Neuronal stem cell (in vitro differentiated cells): Measurements from ENCODE around the gene TBC1D19.

Experiments
- DNase-seq: peaks from one replicate; pipeline ENCODE4 v3.0.0-alpha.2; 2013; ENCODE audit warnings: low spot score
- H2AFZ ChIP-seq: one replicate; pipeline ENCODE4 v1.6.1; 2013; ENCODE audit warnings: mild to moderate bottlenecking, low read length, inconsistent platforms
- H2AK5ac ChIP-seq: 2 replicates; pipeline ENCODE4 v1.6.1; 2013; ENCODE audit warnings: low read depth, mild to moderate bottlenecking, inconsistent platforms, low read length, moderate library complexity, mixed read lengths
- H2BK120ac ChIP-seq: 2 replicates; pipeline ENCODE4 v1.6.1; 2013; ENCODE audit warnings: low read depth, mild to moderate bottlenecking, inconsistent platforms, low read length, moderate library complexity, mixed read lengths
- H2BK12ac ChIP-seq: one replicate; pipeline ENCODE4 v1.6.1; 2013; ENCODE audit warnings: low read length, inconsistent platforms
- H2BK15ac ChIP-seq: 2 replicates; pipeline ENCODE4 v1.6.1; 2013; ENCODE audit warnings: mild to moderate bottlenecking, low read length, inconsistent platforms, mixed read lengths
- H2BK5ac ChIP-seq: one replicate; pipeline ENCODE4 v1.6.1; 2013; ENCODE audit warnings: inconsistent platforms, mild to moderate bottlenecking, low read length, moderate library complexity
- H3K14ac ChIP-seq: one replicate; pipeline ENCODE4 v1.6.1; 2013; ENCODE audit warnings: low read length, inconsistent platforms
- H3K18ac ChIP-seq: 2 replicates; pipeline ENCODE4 v1.6.1; 2013; ENCODE audit warnings: low read length, inconsistent platforms
- H3K23ac ChIP-seq: 2 replicates; pipeline ENCODE4 v1.6.1; 2013; ENCODE audit warnings: low read depth, mild to moderate bottlenecking, mixed read lengths, low read length, inconsistent platforms; ENCODE audit not compliant: poor library complexity
- H3K27ac ChIP-seq: replicated peaks from 3 replicates; pipeline ENCODE4 v1.5.1; 2013; ENCODE audit warnings: low read length, inconsistent platforms
- H3K27me3 ChIP-seq, 3 experiments: 2 replicates each; pipeline ENCODE4 v1.6.1; 2013; ENCODE audit warnings: low read length in 3 of 3, mild to moderate bottlenecking in 2 of 3, inconsistent platforms in 1 of 3, low read depth in 1 of 3, mixed read lengths in 1 of 3, moderate library complexity in 1 of 3; ENCODE audit not compliant: control insufficient read depth in 3 of 3, insufficient read depth in 3 of 3
- H3K36me3 ChIP-seq, 2 donors: replicated peaks in 1 of 2; 2 replicates each; pipeline ENCODE4 v1.6.1; 2013; ENCODE audit warnings: low read length in 2 of 2; ENCODE audit not compliant: control insufficient read depth in 2 of 2, insufficient read depth in 2 of 2
- H3K4ac ChIP-seq: 2 replicates; pipeline ENCODE4 v1.6.1; 2013; ENCODE audit warnings: inconsistent platforms, mild to moderate bottlenecking, low read length, moderate library complexity
- H3K4me1 ChIP-seq, 2 donors: 1 replicate in 1 of 2; 2 replicates in 1 of 2; pipeline ENCODE4 v1.6.1; 2013; ENCODE audit warnings: low read length in 2 of 2, low read depth in 1 of 2; ENCODE audit not compliant: control insufficient read depth in 2 of 2, insufficient read depth in 1 of 2
- H3K4me2 ChIP-seq: one replicate; pipeline ENCODE4 v1.6.1; 2013; ENCODE audit warnings: mild to moderate bottlenecking, low read length, inconsistent platforms; ENCODE audit not compliant: insufficient read depth, poor library complexity, severe bottlenecking
- H3K4me3 ChIP-seq, 2 donors: 2 replicates each; pipeline ENCODE4 v1.5.1; 2013; ENCODE audit warnings: low read length in 2 of 2, mild to moderate bottlenecking in 2 of 2, inconsistent platforms in 1 of 2, moderate library complexity in 1 of 2
- H3K79me1 ChIP-seq: one replicate; pipeline ENCODE4 v1.6.1; 2013; ENCODE audit warnings: low read depth, mild to moderate bottlenecking, inconsistent platforms, low read length, moderate library complexity
- H3K9ac ChIP-seq: one replicate; pipeline ENCODE4 v1.6.1; 2013; ENCODE audit warnings: mild to moderate bottlenecking, low read depth, low read length, inconsistent platforms; ENCODE audit not compliant: poor library complexity
- H3K9me3 ChIP-seq, 2 donors: replicated peaks in 1 of 2; 2 replicates each; pipeline versions ENCODE3 to v1.6.1; 2013; ENCODE audit warnings: low read length in 2 of 2, mild to moderate bottlenecking in 2 of 2, inconsistent platforms in 1 of 2, low read depth in 1 of 2, mixed read lengths in 1 of 2, moderate library complexity in 1 of 2; ENCODE audit not compliant: control insufficient read depth in 2 of 2, insufficient read depth in 1 of 2
- H4K8ac ChIP-seq: one replicate; pipeline ENCODE4 v1.6.1; 2013; ENCODE audit warnings: low read depth, mild to moderate bottlenecking, inconsistent platforms, low read length, moderate library complexity
- H4K91ac ChIP-seq: one replicate; pipeline ENCODE4 v1.6.1; 2013; ENCODE audit warnings: low read length, low read depth, mild to moderate bottlenecking, inconsistent platforms; ENCODE audit not compliant: poor library complexity
- WGBS, 2 donors: extraction: QIAGEN DNeasy Blood & Tissue Kit; methylation state at CpG; one replicate each; pipeline ENCODE4 v1.1.7; 2013; ENCODE audit warnings: missing lambda C conversion rate in 2 of 2, mixed read lengths in 1 of 2; ENCODE audit not compliant: insufficient read length in 2 of 2, insufficient replicate concordance in 1 of 2; ENCODE audit errors: extremely low coverage in 2 of 2; 5-methylcytosine and 5-hydroxymethylcytosine counted together

TBC1D19 gene

GRCh38 chr4:26782830-26783202, 198.9 kb downstream of the TBC1D19 start:
- no peak overlapping the region for H3K14ac ChIP-seq
- H4K8ac ChIP-seq, result no peak overlapping the region
- no peak overlapping the region for H2BK5ac ChIP-seq
- no peak overlapping the region for H3K23ac ChIP-seq
- no peak overlapping the region for H2BK12ac ChIP-seq
- H3K79me1 ChIP-seq, result no peaks in the 10 kb centered on the region
- no peak overlapping the region for H3K27ac ChIP-seq
- H4K91ac ChIP-seq, result no peak overlapping the region
- H2BK15ac ChIP-seq, result no peak overlapping the region
- H3K4me3 ChIP-seq, result no peak overlapping the region
- no CpG with 5 or more reads among the region's 5 CpGs for WGBS, 2 donors
- no peaks in the 10 kb centered on the region for H3K36me3 ChIP-seq
- no peak overlapping the region for H3K4me2 ChIP-seq
- no peak overlapping the region for H2BK120ac ChIP-seq
- H2AK5ac ChIP-seq, result no peak overlapping the region
- no peak for DNase-seq
- no peaks in the 10 kb centered on the region for H3K9me3 ChIP-seq
- no peak overlapping the region for H3K18ac ChIP-seq
- H3K4ac ChIP-seq, result no peak overlapping the region
- H2AFZ ChIP-seq, result no peak overlapping the region
- H3K27me3 ChIP-seq, result no peaks in the 10 kb centered on the region
- H3K9ac ChIP-seq, result no peak overlapping the region
- peaks cover 13 to 26% of the 10 kb centered on the region in 2 donors for H3K4me1 ChIP-seq

GRCh38 chr4:26784207-26784865, 200.5 kb downstream of the TBC1D19 start:
- no peak overlapping the region for H2AFZ ChIP-seq
- no peak overlapping the region for H4K8ac ChIP-seq
- H3K14ac ChIP-seq, result no peak overlapping the region
- DNase-seq, result no peak
- no CpG with 5 or more reads among the region's 1 CpG for WGBS, 2 donors
- H3K4ac ChIP-seq, result no peak overlapping the region
- H3K9me3 ChIP-seq, result no peaks in the 10 kb centered on the region
- H3K18ac ChIP-seq, result no peak overlapping the region
- no peaks in the 10 kb centered on the region for H3K36me3 ChIP-seq
- no peaks in the 10 kb centered on the region for H3K27me3 ChIP-seq
- no peak overlapping the region for H3K4me2 ChIP-seq
- peaks cover 16 to 29% of the 10 kb centered on the region in 2 donors for H3K4me1 ChIP-seq
- H3K23ac ChIP-seq, result no peak overlapping the region
- H2BK120ac ChIP-seq, result no peak overlapping the region
- no peak overlapping the region for H2BK15ac ChIP-seq
- H2BK5ac ChIP-seq, result no peak overlapping the region
- H3K4me3 ChIP-seq, result no peak overlapping the region
- H3K9ac ChIP-seq, result no peak overlapping the region
- H2BK12ac ChIP-seq, result no peak overlapping the region
- no peak overlapping the region for H2AK5ac ChIP-seq
- H3K79me1 ChIP-seq, result no peaks in the 10 kb centered on the region
- H4K91ac ChIP-seq, result no peak overlapping the region
- H3K27ac ChIP-seq, result no peak overlapping the region

- H2BK15ac ChIP-seq, result no peak overlapping the region
- H3K4me1 ChIP-seq, result peaks cover 16 to 29% of the 10 kb centered on the region in 2 donors
- H3K9ac ChIP-seq, result no peak overlapping the region
- no peaks in the 10 kb centered on the region for H3K36me3 ChIP-seq
- H2AFZ ChIP-seq, result no peak overlapping the region
- H3K4me3 ChIP-seq, result no peak overlapping the region
- H3K14ac ChIP-seq, result no peak overlapping the region
- H3K79me1 ChIP-seq, result no peaks in the 10 kb centered on the region
- DNase-seq, result no peak
- H3K4me2 ChIP-seq, result no peak overlapping the region
- no CpG with 5 or more reads among the region's 4 CpGs for WGBS, 2 donors
- H4K91ac ChIP-seq, result no peak overlapping the region
- H2AK5ac ChIP-seq, result no peak overlapping the region
- H2BK12ac ChIP-seq, result no peak overlapping the region
- peak overlapping the region; percentile 16 for H3K18ac ChIP-seq
- peak overlapping the region; percentile 41 for H3K27ac ChIP-seq
- H3K9me3 ChIP-seq, result no peaks in the 10 kb centered on the region
- no peak overlapping the region for H3K23ac ChIP-seq
- H3K27me3 ChIP-seq, result no peaks in the 10 kb centered on the region
- H2BK5ac ChIP-seq, result no peak overlapping the region
- H4K8ac ChIP-seq, result no peak overlapping the region
- no peak overlapping the region for H3K4ac ChIP-seq
- H2BK120ac ChIP-seq, result no peak overlapping the region
These were observed 201.4 kb downstream of the TBC1D19 start for GRCh38 chr4:26785312-26785711.

- no peak overlapping the region for H3K4ac ChIP-seq
- no peak overlapping the region for H3K9ac ChIP-seq
- H4K91ac ChIP-seq, result no peak overlapping the region
- H4K8ac ChIP-seq, result no peak overlapping the region
- H3K14ac ChIP-seq, result no peak overlapping the region
- H3K27ac ChIP-seq, result peak overlapping the region; percentile 3
- no peaks in the 10 kb centered on the region for H3K36me3 ChIP-seq
- H3K27me3 ChIP-seq, result no peaks in the 10 kb centered on the region
- no peak overlapping the region for H3K23ac ChIP-seq
- no CpG with 5 or more reads among the region's 2 CpGs for WGBS, 2 donors
- no peaks in the 10 kb centered on the region for H3K79me1 ChIP-seq
- H2AFZ ChIP-seq, result no peak overlapping the region
- H3K18ac ChIP-seq, result no peak overlapping the region
- H3K4me3 ChIP-seq, result no peak overlapping the region
- no peak overlapping the region for H3K4me2 ChIP-seq
- DNase-seq, result no peak
- no peak overlapping the region for H2BK5ac ChIP-seq
- H2BK12ac ChIP-seq, result no peak overlapping the region
- H2BK120ac ChIP-seq, result no peak overlapping the region
- H3K9me3 ChIP-seq, result no peaks in the 10 kb centered on the region
- H2BK15ac ChIP-seq, result no peak overlapping the region
- no peak overlapping the region for H2AK5ac ChIP-seq
- peaks cover 16 to 29% of the 10 kb centered on the region in 2 donors for H3K4me1 ChIP-seq
These were observed 201.9 kb downstream of the TBC1D19 start for GRCh38 chr4:26785810-26786209.
